NCI-H2171 (cell line): Measurements from ENCODE around the gene CABYR.

Experiments
- DNase-seq: peaks from one replicate; lab custom pipeline; 2025; lab: John Stamatoyannopoulos, UW

Gene CABYR

GRCh38 chr18:24195296-24196053 is 56.6 kb downstream of the CABYR start:
- DNase-seq = no peak

GRCh38 chr18:24196764-24197163 is 57.9 kb downstream of the CABYR start:
- DNase-seq = no peak

GRCh38 chr18:24197412-24197811 is 58.5 kb downstream of the CABYR start:
- no peak for DNase-seq

- peak; percentile 21 for DNase-seq
Measured at GRCh38 chr18:24198461-24198860, 59.6 kb downstream of the CABYR start.

- no peak for DNase-seq
Measured at GRCh38 chr18:24199372-24199962, 60.6 kb downstream of the CABYR start.

GRCh38 chr18:24200494-24201290 is 61.8 kb downstream of the CABYR start:
- DNase-seq = no peak

- no peak for DNase-seq
Measured at GRCh38 chr18:24201699-24202687, 63.1 kb downstream of the CABYR start.

- DNase-seq = no peak
Measured at GRCh38 chr18:24204904-24205303, 66.0 kb downstream of the CABYR start.

- no peak for DNase-seq
Measured at GRCh38 chr18:24208270-24209035, 69.6 kb downstream of the CABYR start.

GRCh38 chr18:24209558-24209957 is 70.7 kb downstream of the CABYR start:
- DNase-seq = no peak
